ENCODE measurements around the gene DENND2D. TPM values are rescaled to one million over a fixed set of nuclear protein-coding genes. Genes with fewer than 3 reads are reported as not detected.

DENND2D gene
- polyA plus RNA-seq, 1 donor (not counting 4 experiments of a cell fraction or from before 2014, with no cell fraction given): 7.8 TPM

DNA sequence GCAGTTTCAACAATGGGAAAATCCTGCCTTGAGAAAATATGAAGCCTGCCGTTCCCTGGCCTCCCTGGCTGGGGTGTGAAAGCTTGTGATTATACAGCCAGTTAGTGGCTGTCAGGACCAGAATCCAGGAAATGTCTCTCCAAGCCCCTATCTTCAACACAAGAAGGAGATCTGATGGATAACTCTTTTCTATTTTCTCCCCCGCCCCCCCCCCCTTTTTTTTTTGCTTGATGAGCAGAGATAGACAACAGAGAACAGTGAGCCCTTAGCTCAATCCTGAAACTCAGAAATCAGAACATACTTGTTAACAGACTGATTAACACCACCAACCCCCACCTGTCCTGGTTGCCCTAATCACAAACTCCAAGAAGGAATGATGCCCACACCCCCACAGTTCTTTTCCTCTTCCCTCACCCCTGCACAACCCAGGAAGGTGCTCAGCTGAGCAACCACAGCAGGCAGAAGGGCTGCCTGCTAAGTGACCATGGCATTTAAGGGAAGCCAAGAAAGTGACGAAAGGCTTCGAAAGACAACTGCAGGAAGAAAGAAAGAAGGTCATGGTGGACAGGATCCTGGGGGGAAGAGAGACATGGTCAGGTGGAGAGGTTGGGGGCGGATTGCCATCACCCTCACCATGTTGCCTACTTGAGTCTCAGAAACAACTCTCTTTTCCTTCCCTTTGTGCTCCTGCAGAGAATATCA lies 12.3 kb upstream of the DENND2D start:
- dilution Hi-C loops (cut with MboI; ENCODE audit: extremely low pct_ligation_motif_present, low sequenced_read_pairs): no loop called here
- DNase-seq (ENCODE audit: low read depth, low spot score) (no peak), FAIRE-seq (no peak)
- Histone ChIP-seq H3K4me1 (ENCODE audit: control insufficient read depth, extremely low read depth, insufficient read depth, low read length) (peaks cover 40% of the 10 kb centered on the region), H3K9ac (ENCODE audit: control insufficient read depth, extremely low read depth, insufficient read depth, low read length) (no peak overlapping the region), H3K27ac (ENCODE audit: control insufficient read depth, insufficient read depth, low read length) (no peak overlapping the region), H3K36me3 (ENCODE audit: control insufficient read depth in 2 of 2, extremely low read depth in 1 of 2, insufficient read depth in 2 of 2, low read length in 2 of 2) (no peaks in the 10 kb centered on the region), H2AFZ (ENCODE audit: control insufficient read depth, low read length) (no peak overlapping the region), H3K9me3 (ENCODE audit: control insufficient read depth, low read depth, low read length) (no peaks in the 10 kb centered on the region), H3K4me3 (ENCODE audit: control insufficient read depth in 2 of 3, extremely low read depth in 1 of 3, insufficient read depth in 2 of 3, low read depth in 1 of 3, low read length in 3 of 3) (no peak overlapping the region), H3K79me2 (ENCODE audit: control insufficient read depth, insufficient read depth, low read length) (no peaks in the 10 kb centered on the region), H3K27me3 (ENCODE audit: control insufficient read depth, extremely low read depth, insufficient read depth, low read length) (no peaks in the 10 kb centered on the region), H3K4me2 (ENCODE audit: control insufficient read depth, extremely low read depth, insufficient read depth, low read depth, low read length) (no peak overlapping the region), H4K20me1 (ENCODE audit: control insufficient read depth, extremely low read depth, insufficient read depth, low read length) (no peaks in the 10 kb centered on the region), H3K9me1 (ENCODE audit: control insufficient read depth, extremely low read depth, insufficient read depth, low read length) (no peaks in the 10 kb centered on the region)
- no peak for TF ChIP-seq EZH2 (IDR thresholded peaks at IDR 0.05; ENCODE audit: low read length)
- TF ChIP-seq, protein P1, sequence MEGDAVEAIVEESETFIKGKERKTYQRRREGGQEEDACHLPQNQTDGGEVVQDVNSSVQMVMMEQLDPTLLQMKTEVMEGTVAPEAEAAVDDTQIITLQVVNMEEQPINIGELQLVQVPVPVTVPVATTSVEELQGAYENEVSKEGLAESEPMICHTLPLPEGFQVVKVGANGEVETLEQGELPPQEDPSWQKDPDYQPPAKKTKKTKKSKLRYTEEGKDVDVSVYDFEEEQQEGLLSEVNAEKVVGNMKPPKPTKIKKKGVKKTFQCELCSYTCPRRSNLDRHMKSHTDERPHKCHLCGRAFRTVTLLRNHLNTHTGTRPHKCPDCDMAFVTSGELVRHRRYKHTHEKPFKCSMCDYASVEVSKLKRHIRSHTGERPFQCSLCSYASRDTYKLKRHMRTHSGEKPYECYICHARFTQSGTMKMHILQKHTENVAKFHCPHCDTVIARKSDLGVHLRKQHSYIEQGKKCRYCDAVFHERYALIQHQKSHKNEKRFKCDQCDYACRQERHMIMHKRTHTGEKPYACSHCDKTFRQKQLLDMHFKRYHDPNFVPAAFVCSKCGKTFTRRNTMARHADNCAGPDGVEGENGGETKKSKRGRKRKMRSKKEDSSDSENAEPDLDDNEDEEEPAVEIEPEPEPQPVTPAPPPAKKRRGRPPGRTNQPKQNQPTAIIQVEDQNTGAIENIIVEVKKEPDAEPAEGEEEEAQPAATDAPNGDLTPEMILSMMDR (optimal IDR thresholded peaks at IDR 0.05 in 1 of 3, IDR thresholded peaks at IDR 0.05 in 1 of 3, conservative IDR thresholded peaks at IDR 0.05 in 1 of 3; ENCODE audit: extremely low read depth in 1 of 3, insufficient read depth in 2 of 3, low read length in 3 of 3): no peak

DNA sequence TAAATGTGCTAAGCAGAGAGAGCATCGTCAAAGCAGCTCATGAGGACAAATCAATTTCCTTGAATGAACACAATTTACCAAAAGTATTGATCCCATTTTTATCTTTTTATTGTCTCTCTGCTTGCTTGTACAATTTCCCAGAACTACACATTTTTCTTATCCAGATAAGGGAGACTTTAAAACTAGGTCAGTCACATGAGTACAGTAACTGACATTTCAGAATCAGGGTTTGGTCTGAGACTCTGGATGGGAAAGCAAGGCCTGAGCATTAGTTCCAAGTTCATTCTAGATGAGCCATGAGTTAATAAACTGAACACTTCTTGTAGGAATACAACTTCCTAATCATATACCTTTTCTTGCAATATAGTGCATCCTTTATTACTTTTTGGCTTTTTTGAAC lies 11.5 kb upstream of the DENND2D start:
- DNase-seq (ENCODE audit: low read depth, low spot score) (no peak), FAIRE-seq (no peak)
- dilution Hi-C loops (cut with MboI; ENCODE audit: extremely low pct_ligation_motif_present, low sequenced_read_pairs): no loop called here
- no peak overlapping the region for H2AFZ ChIP-seq (ENCODE audit: control insufficient read depth, low read length)
- H3K9ac ChIP-seq (ENCODE audit: control insufficient read depth, extremely low read depth, insufficient read depth, low read length): no peak overlapping the region
- no peaks in the 10 kb centered on the region for H3K36me3 ChIP-seq (ENCODE audit: control insufficient read depth in 2 of 2, extremely low read depth in 1 of 2, insufficient read depth in 2 of 2, low read length in 2 of 2)
- H4K20me1 ChIP-seq (ENCODE audit: control insufficient read depth, extremely low read depth, insufficient read depth, low read length): no peaks in the 10 kb centered on the region
- H3K79me2 ChIP-seq (ENCODE audit: control insufficient read depth, insufficient read depth, low read length): no peaks in the 10 kb centered on the region
- no peaks in the 10 kb centered on the region for H3K27me3 ChIP-seq (ENCODE audit: control insufficient read depth, extremely low read depth, insufficient read depth, low read length)
- no peak overlapping the region for H3K27ac ChIP-seq (ENCODE audit: control insufficient read depth, insufficient read depth, low read length)
- H3K4me2 ChIP-seq (ENCODE audit: control insufficient read depth, extremely low read depth, insufficient read depth, low read depth, low read length): no peak overlapping the region
- no peaks in the 10 kb centered on the region for H3K9me3 ChIP-seq (ENCODE audit: control insufficient read depth, low read depth, low read length)
- peaks cover 40% of the 10 kb centered on the region for H3K4me1 ChIP-seq (ENCODE audit: control insufficient read depth, extremely low read depth, insufficient read depth, low read length)
- no peaks in the 10 kb centered on the region for H3K9me1 ChIP-seq (ENCODE audit: control insufficient read depth, extremely low read depth, insufficient read depth, low read length)
- H3K4me3 ChIP-seq (ENCODE audit: control insufficient read depth in 2 of 3, extremely low read depth in 1 of 3, insufficient read depth in 2 of 3, low read depth in 1 of 3, low read length in 3 of 3): no peak overlapping the region
- TF ChIP-seq, protein P1 (optimal IDR thresholded peaks at IDR 0.05 in 1 of 3, IDR thresholded peaks at IDR 0.05 in 1 of 3, conservative IDR thresholded peaks at IDR 0.05 in 1 of 3; ENCODE audit: extremely low read depth in 1 of 3, insufficient read depth in 2 of 3, low read length in 3 of 3): no peak
- no peak for TF ChIP-seq EZH2 (IDR thresholded peaks at IDR 0.05; ENCODE audit: low read length)
